ENCODE data around the gene TYMS. TPM values are rescaled to one million over a fixed set of nuclear protein-coding genes. Genes with fewer than 3 reads are reported as not detected.

TYMS gene
- total RNA-seq, 1 experiment from 2014 or later = 149 TPM

- H3K27ac ChIP-seq = no peak overlapping the region
- H2AFZ ChIP-seq = no peak overlapping the region
- H3K4me3 ChIP-seq = no peak overlapping the region
- DNase-seq = no peak
- peaks cover 15% of the 10 kb centered on the region for H3K79me2 ChIP-seq (ENCODE audit: low read depth)
- H3K9me3 ChIP-seq (ENCODE audit: insufficient read depth, low read depth) = no peaks in the 10 kb centered on the region
- no peak; the same call in 1 of the 2 replicates for TF ChIP-seq CTCF (conservative IDR thresholded peaks at IDR 0.05)
- no peak for TF ChIP-seq EZH2 (IDR thresholded peaks at IDR 0.05; ENCODE audit: low read depth)
- no TSS peak for BruUV-seq (replicated peaks)
- H3K27me3 ChIP-seq (ENCODE audit: insufficient read depth, low read depth) = no peaks in the 10 kb centered on the region
- POLR2A ChIA-PET (ENCODE audit: unreplicated experiment) = no interaction called here
- intact Hi-C loops (cut with micrococcal nuclease; ENCODE audit: unreplicated experiment) = no loop called here
- peaks cover 8% of the 10 kb centered on the region for H4K20me1 ChIP-seq (ENCODE audit: insufficient read depth)
- no peaks in the 10 kb centered on the region for H3K9me2 ChIP-seq (ENCODE audit: insufficient read depth)
- no peaks in the 10 kb centered on the region for H3K4me1 ChIP-seq (replicated peaks; ENCODE audit: insufficient read depth)
- H3K36me3 ChIP-seq (ENCODE audit: low read depth) = peaks cover 25% of the 10 kb centered on the region
- H3F3A ChIP-seq (ENCODE audit: insufficient read depth, low read depth) = peaks cover 16% of the 10 kb centered on the region; the same call in 1 of the 2 replicates
- CTCF ChIA-PET = no interaction called here
- no peak overlapping the region for H3K4me2 ChIP-seq
Measured at GRCh38 chr18:666177-666576, 8.7 kb downstream of the TYMS start.

GRCh38 chr18:666628-667027, 9.2 kb downstream of the TYMS start:
- TF ChIP-seq EZH2 (IDR thresholded peaks at IDR 0.05; ENCODE audit: low read depth) (no peak), CTCF (conservative IDR thresholded peaks at IDR 0.05) (no peak)
- no peak overlapping the region for H3K27ac ChIP-seq
- H3K4me1 ChIP-seq (replicated peaks; ENCODE audit: insufficient read depth) = no peaks in the 10 kb centered on the region
- H3K36me3 ChIP-seq (ENCODE audit: low read depth) = peaks cover 27% of the 10 kb centered on the region
- intact Hi-C loops (cut with micrococcal nuclease; ENCODE audit: unreplicated experiment) = no loop called here
- no peak overlapping the region for H3K4me2 ChIP-seq
- no peak overlapping the region for H3K4me3 ChIP-seq
- H3K79me2 ChIP-seq (ENCODE audit: low read depth) = peaks cover 13% of the 10 kb centered on the region
- peaks cover 16% of the 10 kb centered on the region; the same call in 1 of the 2 replicates for H3F3A ChIP-seq (ENCODE audit: insufficient read depth, low read depth)
- H3K9me2 ChIP-seq (ENCODE audit: insufficient read depth) = no peaks in the 10 kb centered on the region
- H3K27me3 ChIP-seq (ENCODE audit: insufficient read depth, low read depth) = no peaks in the 10 kb centered on the region
- no peaks in the 10 kb centered on the region for H3K9me3 ChIP-seq (ENCODE audit: insufficient read depth, low read depth)
- peaks cover 8% of the 10 kb centered on the region for H4K20me1 ChIP-seq (ENCODE audit: insufficient read depth)
- no peak for DNase-seq
- ChIA-PET CTCF (no interaction called here), POLR2A (ENCODE audit: unreplicated experiment) (no interaction called here)
- no TSS peak for BruUV-seq (replicated peaks)
- no peak overlapping the region for H2AFZ ChIP-seq

- Histone ChIP-seq H3K27ac (no peak overlapping the region), H3K4me1 (replicated peaks; ENCODE audit: insufficient read depth) (no peaks in the 10 kb centered on the region), H2AFZ (no peak overlapping the region), H4K20me1 (ENCODE audit: insufficient read depth) (peaks cover 8% of the 10 kb centered on the region), H3K27me3 (ENCODE audit: insufficient read depth, low read depth) (no peaks in the 10 kb centered on the region), H3K36me3 (ENCODE audit: low read depth) (peaks cover 35% of the 10 kb centered on the region), H3K4me2 (no peak overlapping the region), H3K79me2 (ENCODE audit: low read depth) (peaks cover 7% of the 10 kb centered on the region), H3K9me2 (ENCODE audit: insufficient read depth) (no peaks in the 10 kb centered on the region), H3F3A (ENCODE audit: insufficient read depth, low read depth) (peaks cover 26% of the 10 kb centered on the region; the same call in 1 of the 2 replicates), H3K4me3 (no peak overlapping the region), H3K9me3 (ENCODE audit: insufficient read depth, low read depth) (no peaks in the 10 kb centered on the region)
- BruUV-seq (replicated peaks) = no TSS peak
- DNase-seq = no peak
- CTCF ChIA-PET = no interaction called here
- intact Hi-C loops (cut with micrococcal nuclease; ENCODE audit: unreplicated experiment) = no loop called here
- no peak for TF ChIP-seq CTCF (conservative IDR thresholded peaks at IDR 0.05)
- POLR2A ChIA-PET (ENCODE audit: unreplicated experiment) = no interaction called here
Measured at GRCh38 chr18:668260-668659, 10.8 kb downstream of the TYMS start.
